ENCODE results near the gene CEACAM7. TPM values are rescaled to one million over a fixed set of nuclear protein-coding genes. Genes with fewer than 3 reads are reported as not detected.
"Not testable (repeated sequence)": the region's sequence is repeated elsewhere in the genome, so short reads cannot be mapped to it uniquely, and the experiment has no call there.

CEACAM7 gene
- total and polyA plus RNA-seq, 7 donors = 0.49 to 1,079 (median 142) TPM; not detected in 1

- Histone ChIP-seq H3K4me1 (no peaks in the 10 kb centered on the region), H3K27me3 (peaks cover 0 to 33% (median 12%) of the 10 kb centered on the region in 3 donors), H3K4me3 (no peak overlapping the region), H3K27ac (no peak overlapping the region), H3K9me3 (no peaks in the 10 kb centered on the region), H3K36me3 (no peaks in the 10 kb centered on the region)
- intact Hi-C loops (cut with DNase I) = no loop called here
- TF ChIP-seq POLR2AphosphoS5 (IDR thresholded peaks at IDR 0.05) = no peak
- 18 to 67% methylated on average over 8 of the region's 8 CpGs for WGBS, 2 donors
- no peak for DNase-seq
Measured at GRCh38 chr19:41709951-41710645, 22.0 kb upstream of the CEACAM7 start.

DNA sequence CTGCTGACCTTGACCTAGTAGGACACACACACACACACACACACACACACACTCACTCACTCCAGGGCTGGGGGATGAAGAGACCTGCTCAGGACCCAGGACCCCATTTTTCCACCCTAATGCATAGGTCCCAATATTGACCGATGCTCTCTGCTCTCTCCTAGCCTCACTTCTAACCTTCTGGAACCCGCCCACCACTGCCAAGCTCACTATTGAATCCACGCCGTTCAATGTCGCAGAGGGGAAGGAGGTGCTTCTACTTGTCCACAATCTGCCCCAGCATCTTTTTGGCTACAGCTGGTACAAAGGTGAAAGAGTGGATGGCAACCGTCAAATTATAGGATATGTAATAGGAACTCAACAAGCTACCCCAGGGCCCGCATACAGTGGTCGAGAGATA, 21.4 kb upstream of the CEACAM7 start:
- H3K4me1 ChIP-seq; H3K4me3 ChIP-seq; intact Hi-C loops (cut with DNase I); H3K36me3 ChIP-seq; H3K27ac ChIP-seq; DNase-seq; H3K9me3 ChIP-seq: not testable (repeated sequence)
- WGBS, 2 donors = 18 to 66% methylated on average over 8 of the region's 8 CpGs
- peaks cover 0 to 31% (median 12%) of the 10 kb centered on the region in 3 donors for H3K27me3 ChIP-seq

- intact Hi-C loops (cut with DNase I) = no loop called here
Measured at GRCh38 chr19:41708481-41708880, 20.4 kb upstream of the CEACAM7 start, which contains the start of gene CEACAM5. Gene CEACAM5, plus strand, starts transcription at chr19:41708626. Its CDS starts 106 bp downstream, at chr19:41708732.

GRCh38 chr19:41707871-41708371, 19.9 kb upstream of the CEACAM7 start:
- no peaks in the 10 kb centered on the region for H3K36me3 ChIP-seq
- TF ChIP-seq POLR2AphosphoS5 (IDR thresholded peaks at IDR 0.05) = no peak
- TF ChIP-seq, protein P1, sequence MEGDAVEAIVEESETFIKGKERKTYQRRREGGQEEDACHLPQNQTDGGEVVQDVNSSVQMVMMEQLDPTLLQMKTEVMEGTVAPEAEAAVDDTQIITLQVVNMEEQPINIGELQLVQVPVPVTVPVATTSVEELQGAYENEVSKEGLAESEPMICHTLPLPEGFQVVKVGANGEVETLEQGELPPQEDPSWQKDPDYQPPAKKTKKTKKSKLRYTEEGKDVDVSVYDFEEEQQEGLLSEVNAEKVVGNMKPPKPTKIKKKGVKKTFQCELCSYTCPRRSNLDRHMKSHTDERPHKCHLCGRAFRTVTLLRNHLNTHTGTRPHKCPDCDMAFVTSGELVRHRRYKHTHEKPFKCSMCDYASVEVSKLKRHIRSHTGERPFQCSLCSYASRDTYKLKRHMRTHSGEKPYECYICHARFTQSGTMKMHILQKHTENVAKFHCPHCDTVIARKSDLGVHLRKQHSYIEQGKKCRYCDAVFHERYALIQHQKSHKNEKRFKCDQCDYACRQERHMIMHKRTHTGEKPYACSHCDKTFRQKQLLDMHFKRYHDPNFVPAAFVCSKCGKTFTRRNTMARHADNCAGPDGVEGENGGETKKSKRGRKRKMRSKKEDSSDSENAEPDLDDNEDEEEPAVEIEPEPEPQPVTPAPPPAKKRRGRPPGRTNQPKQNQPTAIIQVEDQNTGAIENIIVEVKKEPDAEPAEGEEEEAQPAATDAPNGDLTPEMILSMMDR (IDR thresholded peaks at IDR 0.05) = no peak
- no peak for TF ChIP-seq EP300 (IDR thresholded peaks at IDR 0.05)
- no peak for TF ChIP-seq POLR2A (IDR thresholded peaks at IDR 0.05)
- no peak overlapping the region for H3K4me3 ChIP-seq
- H3K9me3 ChIP-seq = no peaks in the 10 kb centered on the region
- intact Hi-C loops (cut with DNase I) = loop anchor here (2.0 kb wide), 2 partner anchors 37 to 47 kb away; partner anchors contain the start of gene CEACAM6
- 65 to 87% methylated on average over 5 of the region's 5 CpGs for WGBS, 2 donors
- no peaks in the 10 kb centered on the region for H3K4me1 ChIP-seq
- no peak for DNase-seq
- H3K27me3 ChIP-seq = peaks cover 0 to 36% (median 12%) of the 10 kb centered on the region in 3 donors
- no peak overlapping the region for H3K27ac ChIP-seq

More at GRCh38 chr19:41708481-41708880, 20.4 kb upstream of the CEACAM7 start, which contains the start of gene CEACAM5:
- Histone ChIP-seq H3K36me3 (no peaks in the 10 kb centered on the region), H3K27ac (no peak within 1 kb of the TSS), H3K27me3 (peaks cover 0 to 36% (median 12%) of the 10 kb centered on the region in 3 donors), H3K9me3 (no peaks in the 10 kb centered on the region), H3K4me1 (no peaks in the 10 kb centered on the region), H3K4me3 (no peak within 1 kb of the TSS)
- TF ChIP-seq, protein P1 (IDR thresholded peaks at IDR 0.05) = no peak
- TF ChIP-seq EP300 (IDR thresholded peaks at IDR 0.05) (no peak), POLR2A (IDR thresholded peaks at IDR 0.05) (peak in 1 of 2 donors; percentile 79), POLR2AphosphoS5 (IDR thresholded peaks at IDR 0.05) (peak in 1 of 4 donors; percentile 61)
- WGBS, 2 donors = 7 to 44% methylated on average over 4 of the region's 4 CpGs
- DNase-seq = no peak

DNA sequence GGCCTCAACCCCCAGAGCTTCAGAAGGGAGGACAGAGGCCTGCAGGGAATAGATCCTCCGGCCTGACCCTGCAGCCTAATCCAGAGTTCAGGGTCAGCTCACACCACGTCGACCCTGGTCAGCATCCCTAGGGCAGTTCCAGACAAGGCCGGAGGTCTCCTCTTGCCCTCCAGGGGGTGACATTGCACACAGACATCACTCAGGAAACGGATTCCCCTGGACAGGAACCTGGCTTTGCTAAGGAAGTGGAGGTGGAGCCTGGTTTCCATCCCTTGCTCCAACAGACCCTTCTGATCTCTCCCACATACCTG, 19.4 kb upstream of the CEACAM7 start:
- intact Hi-C loops (cut with DNase I) = loop anchor here (2.0 kb wide), 2 partner anchors 37 to 47 kb away; partner anchors contain the start of gene CEACAM6
- no peak overlapping the region for H3K27ac ChIP-seq
- TF ChIP-seq POLR2A (IDR thresholded peaks at IDR 0.05) (no peak), POLR2AphosphoS5 (IDR thresholded peaks at IDR 0.05) (no peak), EP300 (IDR thresholded peaks at IDR 0.05) (no peak)
- TF ChIP-seq, protein P1 (IDR thresholded peaks at IDR 0.05) = no peak
- 21 to 47% methylated on average over 5 of the region's 5 CpGs for WGBS, 2 donors
- no peaks in the 10 kb centered on the region for H3K9me3 ChIP-seq
- no peaks in the 10 kb centered on the region for H3K4me1 ChIP-seq
- H3K4me3 ChIP-seq = no peak overlapping the region
- DNase-seq = no peak
- no peaks in the 10 kb centered on the region for H3K36me3 ChIP-seq
- peaks cover 0 to 36% (median 12%) of the 10 kb centered on the region in 3 donors for H3K27me3 ChIP-seq

Measured in sigmoid colon (tissue), 7 donors.